Measurements from ENCODE around the gene ARHGAP5.

ARHGAP5 gene

GRCh38 chr14:32038876-32039275 lies 38.2 kb upstream of the ARHGAP5 start:
- no peak overlapping the region for H3K4me3 ChIP-seq (ENCODE audit: low read length)
- H3K4me1 ChIP-seq (ENCODE audit: control insufficient read depth, low read length), result no peaks in the 10 kb centered on the region
- H4K20me1 ChIP-seq (ENCODE audit: control insufficient read depth, insufficient read depth, low read depth, low read length), result no peaks in the 10 kb centered on the region
- no peaks in the 10 kb centered on the region for H3F3A ChIP-seq (ENCODE audit: control insufficient read depth, insufficient read depth)
- H3K27ac ChIP-seq (ENCODE audit: low read depth, low read length), result no peak overlapping the region
- no peaks in the 10 kb centered on the region for H3K9me2 ChIP-seq (replicated peaks; ENCODE audit: control insufficient read depth, low read length)
- H3K27me3 ChIP-seq (ENCODE audit: control insufficient read depth, low read length), result peaks cover 8% of the 10 kb centered on the region; the same call in 1 of the 2 replicates
- H3K79me2 ChIP-seq (ENCODE audit: control insufficient read depth, low read length), result no peaks in the 10 kb centered on the region
- H3K36me3 ChIP-seq (ENCODE audit: control insufficient read depth, low read length), result no peaks in the 10 kb centered on the region
- H3K9me3 ChIP-seq (ENCODE audit: control insufficient read depth, insufficient read depth, low read length), result no peaks in the 10 kb centered on the region
- TF ChIP-seq EZH2phosphoT487 (IDR thresholded peaks at IDR 0.05; ENCODE audit: borderline replicate concordance, low read length) (no peak), CTCF (IDR thresholded peaks at IDR 0.05; ENCODE audit: low read depth, low read length, poor library complexity, severe bottlenecking) (no peak)
- H3K4me2 ChIP-seq (ENCODE audit: low read length), result no peak overlapping the region

GRCh38 chr14:32039401-32040030 lies 37.6 kb upstream of the ARHGAP5 start:
- no peaks in the 10 kb centered on the region for H4K20me1 ChIP-seq (ENCODE audit: control insufficient read depth, insufficient read depth, low read depth, low read length)
- no peaks in the 10 kb centered on the region for H3K9me3 ChIP-seq (ENCODE audit: control insufficient read depth, insufficient read depth, low read length)
- TF ChIP-seq EZH2phosphoT487 (IDR thresholded peaks at IDR 0.05; ENCODE audit: borderline replicate concordance, low read length) (no peak), CTCF (IDR thresholded peaks at IDR 0.05; ENCODE audit: low read depth, low read length, poor library complexity, severe bottlenecking) (no peak)
- no peaks in the 10 kb centered on the region for H3F3A ChIP-seq (ENCODE audit: control insufficient read depth, insufficient read depth)
- no peaks in the 10 kb centered on the region for H3K79me2 ChIP-seq (ENCODE audit: control insufficient read depth, low read length)
- no peak overlapping the region for H3K4me3 ChIP-seq (ENCODE audit: low read length)
- H3K36me3 ChIP-seq (ENCODE audit: control insufficient read depth, low read length), result no peaks in the 10 kb centered on the region
- H3K27ac ChIP-seq (ENCODE audit: low read depth, low read length), result no peak overlapping the region
- no peak overlapping the region for H3K4me2 ChIP-seq (ENCODE audit: low read length)
- H3K9me2 ChIP-seq (replicated peaks; ENCODE audit: control insufficient read depth, low read length), result no peaks in the 10 kb centered on the region
- H3K4me1 ChIP-seq (ENCODE audit: control insufficient read depth, low read length), result no peaks in the 10 kb centered on the region
- peaks cover 8% of the 10 kb centered on the region; the same call in 1 of the 2 replicates for H3K27me3 ChIP-seq (ENCODE audit: control insufficient read depth, low read length)

GRCh38 chr14:32043624-32044023 lies 33.5 kb upstream of the ARHGAP5 start:
- Histone ChIP-seq H3K4me3 (ENCODE audit: low read length) (no peak overlapping the region), H3K9me2 (replicated peaks; ENCODE audit: control insufficient read depth, low read length) (no peaks in the 10 kb centered on the region), H3K9me3 (ENCODE audit: control insufficient read depth, insufficient read depth, low read length) (no peaks in the 10 kb centered on the region), H4K20me1 (ENCODE audit: control insufficient read depth, insufficient read depth, low read depth, low read length) (no peaks in the 10 kb centered on the region), H3K79me2 (ENCODE audit: control insufficient read depth, low read length) (no peaks in the 10 kb centered on the region), H3K27me3 (ENCODE audit: control insufficient read depth, low read length) (peaks cover 8% of the 10 kb centered on the region; the same call in 1 of the 2 replicates), H3K36me3 (ENCODE audit: control insufficient read depth, low read length) (no peaks in the 10 kb centered on the region), H3K4me2 (ENCODE audit: low read length) (no peak overlapping the region), H3K4me1 (ENCODE audit: control insufficient read depth, low read length) (no peaks in the 10 kb centered on the region), H3K27ac (ENCODE audit: low read depth, low read length) (no peak overlapping the region), H3F3A (ENCODE audit: control insufficient read depth, insufficient read depth) (no peaks in the 10 kb centered on the region)
- TF ChIP-seq CTCF (IDR thresholded peaks at IDR 0.05; ENCODE audit: low read depth, low read length, poor library complexity, severe bottlenecking), result no peak
- no peak for TF ChIP-seq EZH2phosphoT487 (IDR thresholded peaks at IDR 0.05; ENCODE audit: borderline replicate concordance, low read length)

Data from DOHH2 (cell line).